HG03565 (cell line): Measurements from ENCODE around the gene SVIP.

Experiments used
- ATAC-seq: cut with Tn5 transposase; IDR thresholded peaks from one replicate; pipeline ENCODE4 v1.9.1; 2021; ENCODE audit warnings: mild to moderate bottlenecking, moderate library complexity; ENCODE audit not compliant: unreplicated experiment

SVIP gene

DNA sequence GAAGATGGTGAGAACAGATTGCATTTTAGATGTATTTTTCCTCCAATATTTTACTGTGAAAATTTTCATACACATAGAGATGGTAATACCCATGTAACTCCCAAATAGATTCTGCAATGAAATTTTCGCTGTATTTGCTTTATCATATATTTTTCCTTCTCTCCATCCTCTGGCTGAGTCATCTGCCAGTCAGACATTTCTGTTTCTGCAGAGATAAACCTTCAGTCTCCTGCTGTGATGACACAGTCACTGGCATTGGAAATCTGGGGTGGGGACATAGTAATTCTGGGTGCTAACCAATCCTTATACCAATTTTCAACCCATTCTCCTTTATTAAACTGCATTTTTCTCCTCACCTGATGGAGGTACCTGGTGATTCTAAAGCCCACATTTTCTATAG, 33.7 kb downstream of the SVIP start:
- ATAC-seq = no peak

DNA sequence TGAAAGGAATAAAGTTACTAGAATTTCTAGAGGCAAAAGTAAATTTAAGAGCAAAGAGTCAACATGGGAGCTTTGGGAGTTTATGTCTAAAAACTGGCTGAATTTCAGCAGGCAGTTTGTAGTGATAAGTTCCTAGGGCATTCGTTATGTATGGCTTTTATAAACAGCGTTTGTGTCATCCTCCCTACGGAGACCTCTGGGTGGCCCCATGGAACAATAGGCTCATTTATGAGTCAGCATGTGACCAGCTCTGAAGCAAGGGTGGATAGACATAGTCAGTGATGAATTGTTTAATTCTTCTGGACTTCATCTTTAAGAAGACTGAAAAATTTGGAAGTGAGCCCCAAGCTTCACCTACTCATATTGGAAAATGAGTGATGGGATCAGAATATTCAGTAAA, 37.1 kb downstream of the SVIP start:
- ATAC-seq = peak; percentile 63

DNA sequence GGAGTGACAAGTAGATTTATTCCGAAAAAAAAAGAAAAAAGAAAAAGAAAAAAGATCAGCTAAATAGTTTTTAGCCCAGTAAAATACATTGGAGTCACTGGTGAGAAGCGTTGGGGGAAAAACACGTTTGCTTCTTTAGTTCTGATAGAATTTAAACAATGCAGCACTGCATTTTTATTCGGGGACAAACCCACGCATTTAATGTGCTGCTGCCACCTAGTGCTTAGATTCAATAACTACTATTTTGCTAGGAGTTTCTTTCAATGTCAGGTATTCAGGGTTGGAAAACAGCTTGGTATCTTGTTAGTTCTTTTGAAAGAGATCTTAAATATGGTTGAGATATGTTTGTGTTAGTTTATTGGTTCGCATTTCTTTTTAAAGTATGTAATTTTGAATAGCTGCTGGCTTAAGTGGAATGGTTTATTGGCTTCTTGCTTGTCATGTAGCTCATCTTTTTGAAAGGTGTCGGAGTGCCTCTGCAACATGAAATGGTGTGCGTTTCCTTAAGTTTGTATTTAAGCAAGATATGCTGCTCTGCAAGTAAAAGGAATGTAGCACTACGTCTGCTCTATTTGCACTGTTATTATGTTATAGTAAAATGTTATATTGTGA, 41.9 kb downstream of the SVIP start:
- ATAC-seq = no peak

DNA sequence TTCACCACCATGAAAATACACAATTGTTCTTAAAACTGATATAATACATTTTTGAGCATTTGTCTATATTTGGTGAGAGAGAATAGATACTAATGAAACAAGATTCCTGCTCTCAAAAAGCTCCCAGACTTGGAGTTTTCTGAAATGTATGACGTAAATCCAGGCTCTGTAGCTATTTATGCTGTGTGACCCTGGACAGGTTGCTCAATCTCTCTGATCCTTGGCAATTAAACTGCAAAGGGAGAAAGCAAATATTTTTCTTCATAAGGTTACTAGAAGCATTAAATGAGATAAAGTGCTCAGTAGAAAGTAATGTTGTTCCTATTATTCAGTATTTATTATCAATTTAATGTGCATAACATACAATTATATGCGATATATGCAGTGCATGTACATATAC, 42.5 kb downstream of the SVIP start:
- no peak for ATAC-seq

DNA sequence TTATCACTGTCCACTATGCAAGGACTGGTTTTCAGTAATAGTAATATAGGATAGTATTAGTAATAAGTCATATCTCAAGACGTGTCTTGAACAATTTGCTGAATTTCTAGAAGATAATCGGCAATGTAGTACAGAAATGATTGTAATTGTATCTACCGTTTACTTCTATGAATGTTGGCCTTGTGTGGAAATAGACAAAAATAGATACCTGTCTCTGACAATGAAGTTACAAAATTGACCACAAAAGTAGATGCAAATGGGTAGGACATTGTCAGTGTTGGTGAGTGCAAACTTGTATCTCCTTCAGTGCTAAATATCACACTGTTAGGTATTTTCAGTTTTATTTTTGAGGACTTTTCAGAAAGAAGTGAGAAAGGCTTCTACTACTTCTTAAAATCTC, 43.1 kb downstream of the SVIP start:
- peak; percentile 92 for ATAC-seq

DNA sequence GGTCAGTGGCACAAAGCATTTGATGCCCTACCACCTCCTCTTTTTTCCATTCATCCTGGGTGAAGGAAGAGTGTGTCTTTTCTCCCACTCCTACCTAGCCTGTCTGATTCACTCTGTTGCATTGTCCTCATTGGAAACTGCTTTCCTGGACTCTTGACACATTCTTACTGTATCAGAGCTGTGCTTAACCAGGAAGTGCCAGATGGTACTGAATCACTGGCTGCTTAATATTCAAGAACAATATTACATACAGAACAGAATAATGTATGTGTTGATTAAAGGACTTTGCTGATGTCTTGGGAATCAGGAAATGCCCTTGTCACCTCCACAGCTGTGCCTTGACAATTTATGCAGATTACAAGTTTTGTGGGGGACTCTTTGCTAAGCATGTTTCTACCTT, 44.4 kb downstream of the SVIP start:
- no peak for ATAC-seq

DNA sequence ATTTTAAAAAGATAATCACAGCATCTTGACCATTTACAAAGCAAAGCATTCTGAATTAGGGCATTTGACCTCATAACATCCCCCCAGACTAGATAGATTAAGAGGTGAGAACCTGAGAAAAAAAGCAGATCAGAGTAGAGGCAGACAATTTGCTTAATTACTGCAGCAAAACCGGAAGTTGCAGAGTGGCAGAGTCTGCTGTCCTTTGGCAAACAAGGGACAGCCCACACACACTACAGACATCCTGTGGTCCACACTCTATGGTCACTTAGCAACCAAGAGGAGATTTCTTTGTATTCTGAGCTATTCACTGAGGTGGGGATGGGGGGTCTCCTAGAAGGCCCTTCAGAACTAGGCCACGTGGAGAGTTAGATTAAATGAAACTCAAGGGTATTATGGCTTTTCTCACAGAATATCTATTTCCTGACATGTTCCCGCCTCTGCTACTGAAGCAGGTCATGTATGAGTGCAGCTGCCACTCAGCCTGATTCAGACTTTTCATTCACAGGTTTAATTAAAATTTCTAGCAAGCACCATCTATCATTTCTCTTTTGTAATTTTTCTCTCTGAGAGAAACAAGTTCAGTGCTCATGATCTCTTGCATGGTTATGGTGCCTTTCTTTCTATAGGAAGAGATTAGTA, 48.5 kb downstream of the SVIP start:
- ATAC-seq = peak; percentile 80

DNA sequence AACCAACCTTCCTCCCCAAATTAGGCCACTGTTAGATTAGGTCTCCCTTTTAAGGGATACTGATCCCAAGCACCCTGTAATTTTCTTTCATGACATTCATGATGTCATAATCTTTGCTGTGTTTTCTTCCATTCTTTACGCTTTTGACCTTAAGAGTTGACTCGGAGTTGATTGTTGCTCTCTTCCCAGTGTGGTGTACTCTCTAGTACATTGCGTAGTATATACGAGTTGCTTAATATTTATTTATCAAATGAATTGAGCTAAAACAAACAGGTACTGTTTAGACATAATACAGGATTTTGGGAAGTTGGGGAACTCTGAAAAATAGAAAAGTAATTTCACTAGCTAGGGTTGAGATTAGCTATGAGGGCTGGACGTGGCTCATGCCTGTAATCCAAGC, 49.8 kb downstream of the SVIP start:
- no peak for ATAC-seq

DNA sequence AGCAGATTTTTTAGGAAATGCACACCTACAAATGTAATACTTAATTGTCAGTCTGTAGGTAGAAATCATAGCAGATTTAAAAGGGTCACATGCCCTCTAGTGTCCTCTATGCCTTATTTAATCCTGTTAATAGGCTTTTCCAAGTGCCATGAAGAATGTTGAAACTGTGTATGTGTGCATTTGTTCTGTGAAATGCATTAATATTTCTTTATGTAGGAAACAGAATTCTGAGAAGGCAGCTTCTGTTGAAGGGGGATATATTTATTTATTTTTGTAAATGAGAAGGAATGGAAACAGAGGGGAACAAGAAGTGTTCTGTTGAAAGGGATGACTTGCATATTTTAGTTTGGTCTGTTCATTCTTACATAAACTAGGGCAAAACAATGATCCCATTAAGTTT, 51.0 kb downstream of the SVIP start:
- no peak for ATAC-seq

DNA sequence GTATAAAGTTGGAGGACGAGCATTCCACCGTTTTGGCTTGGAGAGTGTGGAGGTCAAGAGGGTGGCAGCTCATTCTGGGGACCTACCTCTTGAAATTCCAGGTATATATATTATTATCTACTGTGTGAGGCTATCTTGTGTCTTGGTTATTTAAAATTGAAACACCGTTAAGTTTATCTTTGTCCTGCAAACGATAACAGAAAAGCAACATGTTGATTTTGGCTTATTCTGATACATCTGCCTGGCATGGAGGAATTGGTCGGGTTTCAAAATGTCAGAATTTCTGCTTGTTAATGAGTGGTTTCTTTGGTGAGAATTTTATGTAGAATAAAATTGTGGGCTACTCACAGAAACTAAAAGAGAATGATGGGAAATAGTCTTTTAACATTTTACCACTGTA, 54.4 kb downstream of the SVIP start:
- no peak for ATAC-seq

DNA sequence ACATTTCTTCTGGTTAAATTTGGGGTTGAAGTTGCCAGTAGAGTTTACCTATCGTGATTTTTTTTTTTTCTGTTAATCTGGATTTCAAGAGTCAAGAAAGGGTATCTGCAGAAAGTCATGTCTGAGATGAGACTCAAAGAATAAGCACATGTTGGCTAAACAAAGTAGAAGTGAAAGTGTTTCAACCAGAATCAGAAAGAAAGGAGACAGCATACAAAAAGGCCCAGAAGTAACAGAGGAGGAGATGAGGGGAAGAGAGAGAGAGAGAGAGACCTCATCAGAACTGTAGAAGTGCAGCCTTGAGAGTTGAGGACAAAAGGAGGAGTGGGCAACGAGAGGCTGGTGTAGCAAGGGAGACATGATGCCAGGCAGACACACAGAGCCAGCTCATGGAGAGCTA, 54.9 kb downstream of the SVIP start:
- peak; percentile 42 for ATAC-seq

DNA sequence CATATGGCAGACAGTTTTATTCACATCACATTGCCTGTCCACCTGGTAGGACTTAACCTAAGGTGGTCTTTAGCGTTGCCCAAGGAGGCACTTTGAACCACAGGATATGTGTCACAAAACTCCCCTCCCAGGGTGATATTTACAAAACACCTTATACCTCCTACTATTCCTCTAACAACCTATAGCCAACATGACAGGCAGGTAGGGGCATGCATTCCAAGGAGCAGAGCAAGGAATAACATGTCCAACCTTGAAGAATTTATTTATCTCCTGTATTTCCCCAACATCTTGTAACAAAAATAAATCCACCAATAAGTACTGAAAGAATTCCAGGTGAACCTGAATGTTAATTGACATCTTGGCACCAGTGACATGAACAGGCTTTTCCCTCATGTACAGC, 60.5 kb downstream of the SVIP start:
- ATAC-seq = no peak
